Measurements from ENCODE around the gene HES7. TPM values are rescaled to one million over a fixed set of nuclear protein-coding genes. Genes with fewer than 3 reads are reported as not detected.
A peak's percentile ranks its signal among the peaks of the same experiment; 100 is the strongest.

The HES7 gene
- total and polyA plus RNA-seq, 4 experiments from 2014 or later: not detected

DNA sequence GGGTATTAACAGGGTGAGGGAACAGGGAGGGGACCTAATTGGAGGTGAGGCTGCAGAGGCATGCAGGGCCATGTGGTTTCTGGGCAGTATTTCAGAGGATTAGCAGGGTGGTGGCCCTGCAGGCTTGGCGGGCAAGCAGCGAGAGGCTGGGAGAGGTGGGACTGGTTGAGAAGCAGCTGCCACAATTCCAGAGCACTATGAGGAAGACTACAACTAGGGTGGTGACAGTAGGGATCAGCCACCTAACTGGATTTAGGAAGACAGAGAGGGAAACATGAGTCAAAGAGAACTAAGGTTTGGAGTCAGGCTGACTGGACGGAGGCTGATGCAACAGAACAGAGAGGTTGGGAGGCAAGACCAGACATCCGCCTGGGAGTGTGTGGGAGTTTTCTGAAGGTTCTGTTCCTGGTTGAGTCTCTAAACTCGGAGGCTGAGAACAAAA, 17.9 kb downstream of the HES7 start:
- H3K4me3 ChIP-seq (ENCODE audit: low read length in 2 of 2): no peak overlapping the region
- POLR2A ChIA-PET (ENCODE audit: partially characterized antibody): no interaction called here

DNA sequence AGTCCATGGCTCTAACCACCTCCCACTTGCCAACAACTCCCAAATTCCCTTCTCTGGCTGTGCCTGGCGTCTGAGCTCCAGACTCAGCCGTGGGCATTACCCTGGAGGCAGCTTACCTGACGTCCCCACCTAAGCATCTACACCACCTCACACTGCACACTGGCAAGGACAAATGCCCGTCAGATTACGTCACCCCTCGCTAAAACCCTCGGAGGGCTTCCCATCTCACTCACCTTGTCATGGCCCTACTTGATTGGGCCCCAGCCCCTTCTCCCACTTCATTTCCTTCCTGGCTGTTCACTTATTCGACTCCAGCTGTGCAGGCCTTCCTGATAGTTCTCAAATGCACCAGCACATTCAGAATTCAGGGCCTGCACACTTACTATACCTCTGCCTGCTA, 19.0 kb downstream of the HES7 start:
- intact Hi-C loops (cut with micrococcal nuclease): no loop called here
- no peak overlapping the region for H3K4me3 ChIP-seq (ENCODE audit: low read length in 2 of 2)
- no peaks in the 10 kb centered on the region for H3K27me3 ChIP-seq (ENCODE audit: insufficient read depth, low read length)
- no peaks in the 10 kb centered on the region for H3K9me3 ChIP-seq (ENCODE audit: control insufficient read depth in 1 of 2, low read length in 2 of 2)
- Mint-ChIP-seq H3K36me3 (no peaks in the 10 kb centered on the region), H3K4me3 (no peak overlapping the region), H3K9me3 (no peaks in the 10 kb centered on the region), H3K27ac (no peak overlapping the region), H3K4me1 (peaks cover 0 to 1% (median 0%) of the 10 kb centered on the region in 4 donors), H3K27me3 (no peaks in the 10 kb centered on the region)
- ChIA-PET POLR2A (ENCODE audit: partially characterized antibody) (interaction anchor here (1.6 kb wide), 1 partner anchor 14 kb away, joined by 6 read pairs; the partner anchor contains the start of gene ALOXE3), CTCF (ENCODE audit: partially characterized antibody) (interaction anchor here (1.1 to 9.3 kb wide), 8 partner anchors 13 to 64 kb away, joined by 3 to 178 read pairs (median 4); partner anchors contain the start of gene ALOXE3)
- H3K4me1 ChIP-seq (ENCODE audit: insufficient read depth, low read length): peaks cover 3% of the 10 kb centered on the region
- DNase-seq: no peak
- H3K36me3 ChIP-seq (ENCODE audit: insufficient read depth, low read length): no peaks in the 10 kb centered on the region
- no peak overlapping the region for H3K27ac ChIP-seq (ENCODE audit: low read depth, low read length)

More for the DNA sequence above, 17.9 kb downstream of the HES7 start:
- H3K4me1 ChIP-seq (ENCODE audit: insufficient read depth, low read length): peaks cover 5% of the 10 kb centered on the region
- CTCF ChIA-PET (ENCODE audit: partially characterized antibody): interaction anchor here (1.1 to 9.3 kb wide), 7 partner anchors 13 to 46 kb away, joined by 4 to 178 read pairs (median 9); partner anchors contain the start of gene ALOXE3
- Mint-ChIP-seq H3K9me3 (no peaks in the 10 kb centered on the region), H3K27ac (peak overlapping the region in 1 of 7 donors; percentile 88), H3K36me3 (no peaks in the 10 kb centered on the region), H3K27me3 (no peaks in the 10 kb centered on the region), H3K4me3 (peak overlapping the region in 1 of 8 donors; percentile 26), H3K4me1 (peaks cover 0 to 5% (median 2%) of the 10 kb centered on the region in 4 donors)
- no peaks in the 10 kb centered on the region for H3K36me3 ChIP-seq (ENCODE audit: insufficient read depth, low read length)
- no peaks in the 10 kb centered on the region for H3K9me3 ChIP-seq (ENCODE audit: control insufficient read depth in 1 of 2, low read length in 2 of 2)
- no peak for DNase-seq
- H3K27me3 ChIP-seq (ENCODE audit: insufficient read depth, low read length): no peaks in the 10 kb centered on the region
- no peak overlapping the region for H3K27ac ChIP-seq (ENCODE audit: low read depth, low read length)
- intact Hi-C loops (cut with micrococcal nuclease): no loop called here

DNA sequence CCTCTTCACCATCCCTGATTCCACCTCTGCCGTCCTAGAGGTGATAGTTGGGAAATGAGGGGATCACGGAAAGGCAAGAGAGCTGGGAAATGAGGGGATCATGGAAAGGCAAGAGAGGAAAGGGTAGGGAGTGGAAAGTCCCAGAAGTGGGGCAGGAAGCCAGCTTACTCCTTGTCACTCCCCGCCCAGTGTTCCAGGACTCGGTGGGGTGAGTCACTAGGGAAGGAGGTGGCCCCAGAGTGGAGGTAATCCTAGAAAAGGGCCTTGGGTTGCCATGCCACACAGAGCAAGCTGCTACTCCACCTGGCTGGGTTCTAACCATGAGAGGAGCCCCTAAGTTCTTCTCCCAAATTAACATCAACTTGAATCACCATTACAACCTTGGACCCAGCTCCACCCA, 20.4 kb downstream of the HES7 start:
- POLR2A ChIA-PET (ENCODE audit: partially characterized antibody): interaction anchor here (1.2 to 1.6 kb wide), 3 partner anchors 9 to 15 kb away, joined by 3 to 6 read pairs (median 3); partner anchors contain the start of gene ALOXE3
- Histone ChIP-seq H3K27me3 (ENCODE audit: insufficient read depth, low read length) (no peaks in the 10 kb centered on the region), H3K27ac (ENCODE audit: low read depth, low read length) (no peak overlapping the region), H3K4me1 (ENCODE audit: insufficient read depth, low read length) (no peaks in the 10 kb centered on the region), H3K36me3 (ENCODE audit: insufficient read depth, low read length) (no peaks in the 10 kb centered on the region), H3K4me3 (ENCODE audit: low read length in 2 of 2) (no peak overlapping the region), H3K9me3 (ENCODE audit: control insufficient read depth in 1 of 2, low read length in 2 of 2) (no peaks in the 10 kb centered on the region)
- Mint-ChIP-seq H3K4me1 (peaks cover 0 to 1% (median 0%) of the 10 kb centered on the region in 4 donors), H3K36me3 (no peaks in the 10 kb centered on the region), H3K4me3 (no peak overlapping the region), H3K9me3 (no peaks in the 10 kb centered on the region), H3K27ac (no peak overlapping the region), H3K27me3 (no peaks in the 10 kb centered on the region)
- CTCF ChIA-PET (ENCODE audit: partially characterized antibody): interaction anchor here (1.2 to 9.3 kb wide), 5 partner anchors 11 to 43 kb away, joined by 4 to 178 read pairs (median 7); partner anchors contain the start of gene ALOXE3
- intact Hi-C loops (cut with micrococcal nuclease): no loop called here
- DNase-seq: no peak

DNA sequence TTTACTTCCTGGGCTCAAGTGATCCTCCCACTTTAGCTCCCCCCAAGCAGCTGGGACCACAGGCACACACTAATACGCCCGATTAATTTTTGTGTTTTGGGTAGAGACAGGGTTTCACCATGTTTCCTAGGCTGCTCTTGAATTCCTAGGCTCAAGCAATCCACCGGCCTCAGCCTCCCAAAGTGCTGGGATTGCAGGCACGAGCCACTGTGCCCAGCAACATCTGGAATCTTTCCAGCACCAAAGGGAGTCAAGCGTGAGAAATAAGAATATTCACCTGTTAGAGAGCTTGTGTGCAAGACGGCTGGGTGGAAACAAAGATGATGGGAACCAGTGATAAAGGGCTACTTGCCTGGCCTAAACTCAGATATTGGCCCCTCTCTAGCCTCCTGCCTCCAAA, 22.2 kb downstream of the HES7 start:
- no peak for DNase-seq

DNA sequence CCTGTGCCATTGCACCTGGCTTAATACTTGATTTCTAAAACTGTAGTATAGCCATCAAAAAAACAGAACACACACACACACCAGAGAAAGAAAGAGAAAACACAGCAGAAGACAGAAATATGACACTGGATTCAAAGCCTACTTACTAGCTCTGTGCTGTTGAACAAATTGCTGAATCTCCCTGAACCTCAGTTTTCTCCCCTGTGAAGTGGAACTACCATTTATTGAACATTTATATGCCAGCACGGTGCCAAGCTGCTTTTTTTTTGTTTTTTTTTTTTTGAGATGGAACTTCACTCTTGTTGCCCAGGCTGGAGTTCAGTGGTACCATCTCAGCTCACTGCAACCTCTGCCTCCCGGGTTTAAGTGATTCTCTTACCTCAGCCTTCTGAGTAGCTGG, 23.1 kb downstream of the HES7 start:
- Mint-ChIP-seq H3K4me1 (no peaks in the 10 kb centered on the region), H3K36me3 (no peaks in the 10 kb centered on the region), H3K27me3 (no peaks in the 10 kb centered on the region), H3K9me3 (no peaks in the 10 kb centered on the region), H3K4me3 (no peak overlapping the region), H3K27ac (peak overlapping the region in 1 of 7 donors; percentile 12)
- Histone ChIP-seq H3K27me3 (ENCODE audit: insufficient read depth, low read length) (no peaks in the 10 kb centered on the region), H3K4me1 (ENCODE audit: insufficient read depth, low read length) (no peaks in the 10 kb centered on the region), H3K27ac (ENCODE audit: low read depth, low read length) (no peak overlapping the region), H3K36me3 (ENCODE audit: insufficient read depth, low read length) (no peaks in the 10 kb centered on the region), H3K4me3 (ENCODE audit: low read length in 2 of 2) (no peak overlapping the region), H3K9me3 (ENCODE audit: control insufficient read depth in 1 of 2, low read length in 2 of 2) (no peaks in the 10 kb centered on the region)
- POLR2A ChIA-PET (ENCODE audit: partially characterized antibody): no interaction called here
- intact Hi-C loops (cut with micrococcal nuclease): no loop called here
- CTCF ChIA-PET (ENCODE audit: partially characterized antibody): interaction anchor here (0.9 to 2.8 kb wide), 5 partner anchors 9 to 39 kb away, joined by 3 to 18 read pairs (median 6); partner anchors contain the start of gene ALOXE3
- DNase-seq: no peak

More for the DNA sequence above, 22.2 kb downstream of the HES7 start:
- Histone ChIP-seq H3K36me3 (ENCODE audit: insufficient read depth, low read length) (no peaks in the 10 kb centered on the region), H3K27ac (ENCODE audit: low read depth, low read length) (no peak overlapping the region), H3K4me1 (ENCODE audit: insufficient read depth, low read length) (no peaks in the 10 kb centered on the region), H3K27me3 (ENCODE audit: insufficient read depth, low read length) (no peaks in the 10 kb centered on the region), H3K9me3 (ENCODE audit: control insufficient read depth in 1 of 2, low read length in 2 of 2) (no peaks in the 10 kb centered on the region), H3K4me3 (ENCODE audit: low read length in 2 of 2) (no peak overlapping the region)
- no peaks in the 10 kb centered on the region for H3K9me3 Mint-ChIP-seq
- no peaks in the 10 kb centered on the region for H3K27me3 Mint-ChIP-seq
- POLR2A ChIA-PET (ENCODE audit: partially characterized antibody): no interaction called here
- H3K36me3 Mint-ChIP-seq: no peaks in the 10 kb centered on the region
- H3K4me3 Mint-ChIP-seq: no peak overlapping the region
- intact Hi-C loops (cut with micrococcal nuclease): no loop called here
- H3K27ac Mint-ChIP-seq: peak overlapping the region in 1 of 7 donors; percentile 36
- H3K4me1 Mint-ChIP-seq: no peaks in the 10 kb centered on the region
- CTCF ChIA-PET (ENCODE audit: partially characterized antibody): interaction anchor here (0.5 to 2.8 kb wide), 7 partner anchors 8 to 123 kb away, joined by 3 to 18 read pairs (median 4); partner anchors contain the start of gene ALOXE3

DNA sequence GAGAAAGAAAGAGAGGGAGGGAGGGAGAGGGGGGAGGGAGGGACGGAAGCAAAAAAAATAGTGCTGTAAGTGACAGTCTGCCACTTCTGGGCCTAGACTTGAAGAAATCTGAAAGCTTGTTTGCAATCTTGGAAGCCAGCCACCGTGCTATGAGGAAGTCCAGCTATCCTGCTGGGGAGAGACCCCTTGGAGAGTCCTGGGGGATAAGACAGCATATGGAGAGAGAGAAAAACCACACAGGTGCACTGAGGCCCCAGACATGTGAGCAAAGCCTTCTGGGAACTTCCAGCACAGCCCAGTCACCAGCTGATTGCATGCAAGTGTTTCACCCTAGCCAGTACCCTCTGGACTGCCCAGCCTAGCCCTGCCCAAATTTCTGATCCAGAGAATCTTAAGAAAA, 23.8 kb downstream of the HES7 start:
- peaks cover 0 to 3% (median 2%) of the 10 kb centered on the region in 4 donors for H3K4me1 Mint-ChIP-seq
- ChIA-PET POLR2A (ENCODE audit: partially characterized antibody) (no interaction called here), CTCF (ENCODE audit: partially characterized antibody) (interaction anchor here (1.7 to 2.8 kb wide), 2 partner anchors 10 to 39 kb away, joined by 6 to 18 read pairs; no protein-coding TSS in a partner anchor)
- Histone ChIP-seq H3K36me3 (ENCODE audit: insufficient read depth, low read length) (no peaks in the 10 kb centered on the region), H3K9me3 (ENCODE audit: control insufficient read depth in 1 of 2, low read length in 2 of 2) (no peaks in the 10 kb centered on the region), H3K4me1 (ENCODE audit: insufficient read depth, low read length) (no peaks in the 10 kb centered on the region), H3K4me3 (ENCODE audit: low read length in 2 of 2) (no peak overlapping the region), H3K27ac (ENCODE audit: low read depth, low read length) (no peak overlapping the region), H3K27me3 (ENCODE audit: insufficient read depth, low read length) (no peaks in the 10 kb centered on the region)
- no peak overlapping the region for H3K4me3 Mint-ChIP-seq
- H3K27ac Mint-ChIP-seq: no peak overlapping the region
- H3K36me3 Mint-ChIP-seq: no peaks in the 10 kb centered on the region
- no peaks in the 10 kb centered on the region for H3K9me3 Mint-ChIP-seq
- DNase-seq: no peak
- H3K27me3 Mint-ChIP-seq: no peaks in the 10 kb centered on the region
- intact Hi-C loops (cut with micrococcal nuclease): no loop called here

DNA sequence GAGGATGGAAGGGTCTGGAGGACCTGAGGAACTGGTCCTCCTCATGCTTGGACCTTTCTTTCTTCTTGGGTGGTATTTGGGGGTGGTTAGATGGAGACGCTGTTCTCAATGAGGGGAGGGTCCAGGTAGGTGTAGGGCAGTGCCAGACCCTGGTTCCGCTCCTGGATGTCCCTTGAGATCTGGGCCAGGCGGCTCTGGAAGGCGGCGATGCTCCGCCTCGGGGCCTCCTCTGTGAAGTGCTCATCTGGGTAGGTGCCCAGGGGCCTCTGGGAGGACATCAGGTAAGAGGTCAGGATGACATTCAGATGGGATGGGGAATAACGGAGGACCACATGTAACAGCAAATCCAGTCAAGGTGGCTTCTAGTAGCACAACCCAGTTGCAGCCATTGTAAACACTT, 27.4 kb downstream of the HES7 start:
- peaks cover 0 to 4% (median 0%) of the 10 kb centered on the region in 8 donors for H3K9me3 Mint-ChIP-seq
- Histone ChIP-seq H3K27ac (ENCODE audit: low read depth, low read length) (no peak overlapping the region), H3K4me1 (ENCODE audit: insufficient read depth, low read length) (peaks cover 12% of the 10 kb centered on the region), H3K36me3 (ENCODE audit: insufficient read depth, low read length) (no peaks in the 10 kb centered on the region), H3K9me3 (ENCODE audit: control insufficient read depth in 1 of 2, low read length in 2 of 2) (no peaks in the 10 kb centered on the region), H3K4me3 (ENCODE audit: low read length in 2 of 2) (no peak overlapping the region), H3K27me3 (ENCODE audit: insufficient read depth, low read length) (no peaks in the 10 kb centered on the region)
- peaks cover 5 to 16% (median 12%) of the 10 kb centered on the region in 4 donors for H3K4me1 Mint-ChIP-seq
- H3K4me3 Mint-ChIP-seq: no peak overlapping the region
- ChIA-PET CTCF (ENCODE audit: partially characterized antibody) (interaction anchor here (0.9 to 1.0 kb wide), 3 partner anchors 14 to 36 kb away, joined by 3 to 5 read pairs (median 3); partner anchors contain the start of gene ALOXE3), POLR2A (ENCODE audit: partially characterized antibody) (no interaction called here)
- intact Hi-C loops (cut with micrococcal nuclease): no loop called here
- H3K36me3 Mint-ChIP-seq: no peaks in the 10 kb centered on the region
- peaks cover 3% of the 10 kb centered on the region in 2 donors for H3K27me3 Mint-ChIP-seq
- no peak overlapping the region for H3K27ac Mint-ChIP-seq
- DNase-seq: no peak

All from CD4-positive, alpha-beta memory T cell (primary cell).